Gastrocnemius medialis (tissue), 4 donors: Measurements from ENCODE around the gene ESYT1. TPM values are rescaled to one million over a fixed set of nuclear protein-coding genes. Genes with fewer than 3 reads are reported as not detected.
A peak's percentile ranks its signal among the peaks of the same experiment; 100 is the strongest.

Experiments
- ATAC-seq, 2 donors: fragments of 150-250 bp; one replicate each; pipeline ENCODE4 v1.9.1; 2016
- DNase-seq, 2 donors: peaks; one replicate each; pipeline ENCODE4 v3.0.0-alpha.2; 2019
- H3K27ac ChIP-seq, 4 donors: fragments of 200-600 bp; sonication (generic); 1 replicate in 1 of 4; 2 replicates in 3 of 4; pipeline ENCODE4 v1.5.1; 2016 to 2018; ENCODE audit warnings: mild to moderate bottlenecking in 2 of 4, moderate library complexity in 1 of 4
- H3K27me3 ChIP-seq, 3 donors: fragments of 200-600 bp; sonication (generic) in 2 of 3; 1 replicate in 1 of 3; 2 replicates in 2 of 3; pipeline versions ENCODE4 v1.5.1 to v1.6.0; 2016 to 2019; ENCODE audit warnings: mild to moderate bottlenecking in 1 of 3, moderate library complexity in 1 of 3
- H3K36me3 ChIP-seq, 2 donors: fragments of 200-600 bp; sonication (generic) in 1 of 2; one replicate each; pipeline ENCODE4 v1.5.1; 2017 to 2018
- H3K4me1 ChIP-seq, 2 donors: fragments of 200-600 bp; sonication (generic) in 1 of 2; one replicate each; pipeline ENCODE4 v1.5.1; 2016 to 2017; ENCODE audit warnings: mild to moderate bottlenecking in 2 of 2
- H3K4me3 ChIP-seq, 4 donors: fragments of 200-600 bp; sonication (generic) in 3 of 4; 1 replicate in 1 of 4; 2 replicates in 3 of 4; pipeline ENCODE4 v1.5.1; 2016 to 2019; ENCODE audit warnings: mild to moderate bottlenecking in 2 of 4
- H3K9me3 ChIP-seq, 3 donors: fragments of 200-600 bp; sonication (generic) in 2 of 3; 1 replicate in 1 of 3; 2 replicates in 2 of 3; pipeline ENCODE4 v1.5.1; 2016 to 2019
- POLR2A ChIP-seq, 2 donors: fragments of 450-650 bp; IDR thresholded peaks; one replicate each; pipeline ENCODE4 v1.6.1; 2017; ENCODE audit warnings: antibody characterized with exemption in 2 of 2, mild to moderate bottlenecking in 2 of 2, moderate library complexity in 2 of 2
- in situ Hi-C, 4 donors: fragments of 200-750 bp; cut with MboI; loops; one replicate each; pipeline versions ENCODE4 v1.15.0 to v1.8.0; 2017; ENCODE audit warnings: low sequenced_read_pairs in 4 of 4
- intact Hi-C: fragments of 100-400 bp; cut with DNase I; formaldehyde crosslinking; loops from one replicate; pipeline ENCODE4 v1.15.1; 2023; ENCODE audit warnings: low total_unique reads
- total RNA-seq, 4 donors: library from RNA; depleted of rRNA; stranded (reverse); fragments of >200 nt; gene quantifications; one replicate each; pipeline versions ENCODE4 v1.1.0 to v1.2.3, GENCODE V29; 2016
- TF ChIP-seq, protein P1 (sequence below), 5 experiments: fragments of 450-650 bp in 3 of 5; fragments of 200-600 bp in 2 of 5; sonication (generic) in 2 of 5; IDR thresholded peaks in 4 of 5; conservative IDR thresholded peaks in 1 of 5; 1 replicate in 4 of 5; 2 replicates in 1 of 5; pipeline ENCODE4 v1.5.1; 2016 to 2019; ENCODE audit warnings: antibody characterized with exemption in 5 of 5, mild to moderate bottlenecking in 3 of 5, moderate library complexity in 3 of 5

Gene ESYT1, protein sequence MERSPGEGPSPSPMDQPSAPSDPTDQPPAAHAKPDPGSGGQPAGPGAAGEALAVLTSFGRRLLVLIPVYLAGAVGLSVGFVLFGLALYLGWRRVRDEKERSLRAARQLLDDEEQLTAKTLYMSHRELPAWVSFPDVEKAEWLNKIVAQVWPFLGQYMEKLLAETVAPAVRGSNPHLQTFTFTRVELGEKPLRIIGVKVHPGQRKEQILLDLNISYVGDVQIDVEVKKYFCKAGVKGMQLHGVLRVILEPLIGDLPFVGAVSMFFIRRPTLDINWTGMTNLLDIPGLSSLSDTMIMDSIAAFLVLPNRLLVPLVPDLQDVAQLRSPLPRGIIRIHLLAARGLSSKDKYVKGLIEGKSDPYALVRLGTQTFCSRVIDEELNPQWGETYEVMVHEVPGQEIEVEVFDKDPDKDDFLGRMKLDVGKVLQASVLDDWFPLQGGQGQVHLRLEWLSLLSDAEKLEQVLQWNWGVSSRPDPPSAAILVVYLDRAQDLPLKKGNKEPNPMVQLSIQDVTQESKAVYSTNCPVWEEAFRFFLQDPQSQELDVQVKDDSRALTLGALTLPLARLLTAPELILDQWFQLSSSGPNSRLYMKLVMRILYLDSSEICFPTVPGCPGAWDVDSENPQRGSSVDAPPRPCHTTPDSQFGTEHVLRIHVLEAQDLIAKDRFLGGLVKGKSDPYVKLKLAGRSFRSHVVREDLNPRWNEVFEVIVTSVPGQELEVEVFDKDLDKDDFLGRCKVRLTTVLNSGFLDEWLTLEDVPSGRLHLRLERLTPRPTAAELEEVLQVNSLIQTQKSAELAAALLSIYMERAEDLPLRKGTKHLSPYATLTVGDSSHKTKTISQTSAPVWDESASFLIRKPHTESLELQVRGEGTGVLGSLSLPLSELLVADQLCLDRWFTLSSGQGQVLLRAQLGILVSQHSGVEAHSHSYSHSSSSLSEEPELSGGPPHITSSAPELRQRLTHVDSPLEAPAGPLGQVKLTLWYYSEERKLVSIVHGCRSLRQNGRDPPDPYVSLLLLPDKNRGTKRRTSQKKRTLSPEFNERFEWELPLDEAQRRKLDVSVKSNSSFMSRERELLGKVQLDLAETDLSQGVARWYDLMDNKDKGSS
- total RNA-seq: 10 to 100 TPM; 45.9 to 77.7 (median 62.1) TPM

DNA sequence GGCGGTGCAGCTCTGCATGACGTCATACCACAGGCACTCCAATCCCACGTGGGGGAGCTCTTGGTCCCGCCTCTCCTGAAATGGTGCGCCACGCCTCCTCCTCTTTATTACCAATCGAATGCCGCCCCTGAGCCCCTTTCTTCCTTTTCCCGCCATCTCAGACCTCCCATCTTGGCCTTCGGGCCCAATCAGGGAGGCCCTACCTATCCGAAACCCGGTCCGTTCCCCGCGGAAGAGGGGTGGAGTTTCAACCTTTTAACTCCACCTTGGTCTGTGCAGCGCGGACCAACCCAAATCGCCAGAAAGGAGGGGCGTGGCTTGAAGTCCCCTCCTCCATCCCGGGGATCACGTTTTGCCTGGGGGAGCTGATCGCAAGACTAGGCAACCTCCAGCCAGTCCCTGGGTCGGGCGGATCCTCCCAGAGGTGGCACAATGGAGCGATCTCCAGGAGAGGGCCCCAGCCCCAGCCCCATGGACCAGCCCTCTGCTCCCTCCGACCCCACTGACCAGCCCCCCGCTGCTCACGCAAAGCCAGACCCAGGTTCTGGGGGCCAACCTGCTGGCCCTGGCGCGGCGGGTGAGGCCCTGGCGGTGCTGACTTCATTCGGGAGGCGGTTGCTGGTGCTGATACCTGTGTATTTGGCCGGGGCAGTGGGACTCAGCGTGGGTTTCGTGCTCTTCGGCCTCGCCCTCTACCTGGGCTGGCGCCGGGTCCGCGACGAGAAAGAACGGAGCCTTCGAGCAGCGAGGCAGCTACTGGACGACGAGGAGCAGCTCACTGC lies at the start of gene ESYT1:
Gene ESYT1, plus strand, starts transcription at position 380 of the 782 bp plus-strand sequence. Its CDS starts 53 bp downstream, at position 433.
- H3K27me3 ChIP-seq: no peaks in the 10 kb centered on the region
- in situ Hi-C loops: loop anchor here in 3 of 4 donors (5.0 to 10.0 kb wide), 2 partner anchors 57 to 59 kb away; partner anchors contain the start of gene SMARCC2 (in 3 of the 3)
- ATAC-seq (peak; percentile 87), DNase-seq (peak; percentile 99 to 100)
- intact Hi-C loops: loop anchor here (1.0 kb wide), 2 partner anchors 9 to 24 kb away; partner anchors contain the start of gene MYL6B
- peak within 1 kb of the TSS; percentile 71 to 95 (median 88) for H3K4me3 ChIP-seq
- no peaks in the 10 kb centered on the region for H3K9me3 ChIP-seq
- peak; percentile 98 to 99 for TF ChIP-seq POLR2A (IDR thresholded peaks at IDR 0.05)
- TF ChIP-seq, protein P1, sequence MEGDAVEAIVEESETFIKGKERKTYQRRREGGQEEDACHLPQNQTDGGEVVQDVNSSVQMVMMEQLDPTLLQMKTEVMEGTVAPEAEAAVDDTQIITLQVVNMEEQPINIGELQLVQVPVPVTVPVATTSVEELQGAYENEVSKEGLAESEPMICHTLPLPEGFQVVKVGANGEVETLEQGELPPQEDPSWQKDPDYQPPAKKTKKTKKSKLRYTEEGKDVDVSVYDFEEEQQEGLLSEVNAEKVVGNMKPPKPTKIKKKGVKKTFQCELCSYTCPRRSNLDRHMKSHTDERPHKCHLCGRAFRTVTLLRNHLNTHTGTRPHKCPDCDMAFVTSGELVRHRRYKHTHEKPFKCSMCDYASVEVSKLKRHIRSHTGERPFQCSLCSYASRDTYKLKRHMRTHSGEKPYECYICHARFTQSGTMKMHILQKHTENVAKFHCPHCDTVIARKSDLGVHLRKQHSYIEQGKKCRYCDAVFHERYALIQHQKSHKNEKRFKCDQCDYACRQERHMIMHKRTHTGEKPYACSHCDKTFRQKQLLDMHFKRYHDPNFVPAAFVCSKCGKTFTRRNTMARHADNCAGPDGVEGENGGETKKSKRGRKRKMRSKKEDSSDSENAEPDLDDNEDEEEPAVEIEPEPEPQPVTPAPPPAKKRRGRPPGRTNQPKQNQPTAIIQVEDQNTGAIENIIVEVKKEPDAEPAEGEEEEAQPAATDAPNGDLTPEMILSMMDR (IDR thresholded peaks at IDR 0.05 in 4 of 5, conservative IDR thresholded peaks at IDR 0.05 in 1 of 5): peak in 1 of 5 experiments; percentile 13
- peak within 1 kb of the TSS; percentile 92 to 99 (median 98) for H3K27ac ChIP-seq
- H3K36me3 ChIP-seq: peaks cover 0 to 29% of the 10 kb centered on the region in 2 donors
- H3K4me1 ChIP-seq: peaks cover 44 to 51% of the 10 kb centered on the region in 2 donors

DNA sequence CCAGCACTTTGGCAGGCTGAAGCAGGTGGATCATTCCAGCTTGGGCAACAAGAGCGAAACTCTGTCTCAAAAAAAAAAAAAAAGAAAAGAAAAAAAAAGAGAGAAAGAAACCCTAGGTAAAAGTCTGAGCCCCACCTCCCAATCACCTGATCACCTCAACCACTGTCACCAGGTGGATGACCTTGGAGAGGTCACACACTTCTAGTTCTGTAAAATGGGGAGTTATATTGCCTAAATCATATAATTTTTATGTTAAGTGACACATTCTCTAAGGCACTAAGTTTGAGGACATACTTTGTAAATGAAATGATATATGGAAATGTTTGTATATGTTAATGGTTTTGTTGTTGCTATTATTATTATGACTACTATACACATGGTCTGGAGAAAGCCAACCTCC lies 49.6 kb upstream of the ESYT1 start:
- peak overlapping the region in 1 of 4 donors; percentile 54 for H3K4me3 ChIP-seq
- ATAC-seq: no peak
- in situ Hi-C loops (no loop called here), intact Hi-C loops (loop anchor here (2.0 kb wide), 1 partner anchor 26 kb away; the partner anchor contains the start of gene PA2G4)
- H3K36me3 ChIP-seq: no peaks in the 10 kb centered on the region
- H3K4me1 ChIP-seq: peaks cover 3 to 19% of the 10 kb centered on the region in 2 donors
- H3K27me3 ChIP-seq: peaks cover 10 to 24% (median 12%) of the 10 kb centered on the region in 3 donors
- DNase-seq: no peak
- H3K27ac ChIP-seq: no peak overlapping the region
- TF ChIP-seq, protein P1 (IDR thresholded peaks at IDR 0.05 in 4 of 5, conservative IDR thresholded peaks at IDR 0.05 in 1 of 5): no peak
- TF ChIP-seq POLR2A (IDR thresholded peaks at IDR 0.05): no peak
- no peaks in the 10 kb centered on the region for H3K9me3 ChIP-seq

DNA sequence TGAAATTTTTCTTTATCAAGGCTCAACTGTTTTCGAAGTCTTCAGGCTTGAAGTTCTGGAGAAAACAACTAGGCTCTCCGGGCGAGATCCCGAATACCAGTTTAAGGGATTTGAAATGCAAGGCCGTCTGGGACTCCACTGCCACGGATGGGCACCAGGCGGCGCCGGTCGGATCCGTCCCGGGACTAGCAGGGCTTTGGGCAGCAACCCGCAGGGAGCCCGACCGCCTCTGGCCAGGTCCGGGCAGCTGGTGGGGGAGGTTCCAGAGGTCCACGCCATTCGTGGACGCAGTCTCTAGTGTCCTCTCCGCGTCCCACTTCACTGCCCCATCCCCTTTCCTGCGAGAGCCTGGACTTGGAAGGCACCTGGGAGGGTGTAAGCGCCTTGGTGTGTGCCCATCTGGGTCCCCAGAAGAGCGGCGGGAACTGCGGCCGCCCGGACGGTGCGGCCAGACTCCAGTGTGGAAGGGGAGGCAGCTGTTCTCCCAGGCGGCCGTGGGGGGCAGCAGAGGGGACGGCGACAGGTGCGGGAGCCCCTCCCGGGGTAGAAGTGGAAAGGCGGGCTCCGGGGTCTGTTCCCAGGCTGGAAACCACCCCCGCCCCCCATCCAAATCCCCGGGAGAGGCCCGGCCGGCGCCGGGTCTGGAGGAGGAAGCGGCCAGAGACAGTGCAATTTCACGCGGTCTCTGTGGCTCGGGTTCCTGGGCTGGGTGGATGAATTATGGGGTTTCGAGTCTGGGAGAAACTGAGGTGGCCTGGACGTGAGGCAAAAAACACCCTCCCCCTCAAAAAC lies 48.9 kb upstream of the ESYT1 start:
- DNase-seq (peak; percentile 55 to 79), ATAC-seq (peak; percentile 76 to 86)
- Histone ChIP-seq H3K27ac (peak overlapping the region; percentile 21 to 59 (median 39)), H3K27me3 (peaks cover 10 to 24% (median 12%) of the 10 kb centered on the region in 3 donors), H3K4me1 (peaks cover 3 to 19% of the 10 kb centered on the region in 2 donors), H3K4me3 (peak overlapping the region; percentile 54 to 62 (median 58)), H3K9me3 (no peaks in the 10 kb centered on the region), H3K36me3 (no peaks in the 10 kb centered on the region)
- intact Hi-C loops: loop anchor here (2.0 kb wide), 1 partner anchor 26 kb away; the partner anchor contains the start of gene PA2G4
- TF ChIP-seq, protein P1 (IDR thresholded peaks at IDR 0.05 in 4 of 5, conservative IDR thresholded peaks at IDR 0.05 in 1 of 5): peak; percentile 53 to 74 (median 64)
- TF ChIP-seq POLR2A (IDR thresholded peaks at IDR 0.05): peak in 1 of 2 donors; percentile 23
- in situ Hi-C loops: no loop called here
